ENCODE data around the gene ZNF816. TPM values are rescaled to one million over a fixed set of nuclear protein-coding genes. Genes with fewer than 3 reads are reported as not detected.
"Not testable (repeated sequence)": the region's sequence is repeated elsewhere in the genome, so short reads cannot be mapped to it uniquely, and the experiment has no call there.

Gene ZNF816
- total and polyA plus RNA-seq, 2 experiments from 2014 or later, result 6.3 to 18.5 TPM

- no peak for TF ChIP-seq EZH2 (IDR thresholded peaks at IDR 0.05; ENCODE audit: borderline replicate concordance)
- no peak for TF ChIP-seq EZH2phosphoT487 (IDR thresholded peaks at IDR 0.05; ENCODE audit: low read depth, severe bottlenecking, unreplicated experiment)
- TF ChIP-seq CTCF (IDR thresholded peaks at IDR 0.05; ENCODE audit: poor library complexity), result no peak
- Histone ChIP-seq H2AFZ (no peak overlapping the region), H3K4me2 (no peak overlapping the region), H3K4me1 (ENCODE audit: insufficient read depth) (peaks cover 31% of the 10 kb centered on the region), H3K9me3 (ENCODE audit: low read depth) (no peaks in the 10 kb centered on the region), H3K27me3 (no peaks in the 10 kb centered on the region), H4K20me1 (ENCODE audit: insufficient read depth, poor library complexity, severe bottlenecking) (no peaks in the 10 kb centered on the region), H3K27ac (peak overlapping the region; percentile 82), H3K36me3 (replicated peaks; ENCODE audit: insufficient read depth, low read depth) (peaks cover 2% of the 10 kb centered on the region), H3K9me2 (replicated peaks; ENCODE audit: insufficient read depth) (no peaks in the 10 kb centered on the region), H3K79me2 (peaks cover 54% of the 10 kb centered on the region), H3K4me3 (no peak overlapping the region)
- 56% methylated on average over 5 of the region's 5 CpGs for WGBS (ENCODE audit: low lambda C conversion rate, missing lambda C conversion rate)
- no peak for DNase-seq (ENCODE audit: low spot score)
Observed at GRCh38 chr19:52938761-52939160, 23.9 kb downstream of the ZNF816 start.

- no peak overlapping the region for H2AFZ ChIP-seq
- H3K27ac ChIP-seq, result peak overlapping the region; percentile 82
- H3K9me2 ChIP-seq (replicated peaks; ENCODE audit: insufficient read depth), result no peaks in the 10 kb centered on the region
- WGBS (ENCODE audit: low lambda C conversion rate, missing lambda C conversion rate), result 69% methylated on average over 7 of the region's 7 CpGs
- no peaks in the 10 kb centered on the region for H4K20me1 ChIP-seq (ENCODE audit: insufficient read depth, poor library complexity, severe bottlenecking)
- peak; percentile 35 for DNase-seq (ENCODE audit: low spot score)
- H3K79me2 ChIP-seq, result peaks cover 66% of the 10 kb centered on the region
- peak overlapping the region; percentile 48 for H3K4me2 ChIP-seq
- H3K4me3 ChIP-seq, result no peak overlapping the region
- peaks cover 2% of the 10 kb centered on the region for H3K36me3 ChIP-seq (replicated peaks; ENCODE audit: insufficient read depth, low read depth)
- peaks cover 27% of the 10 kb centered on the region for H3K4me1 ChIP-seq (ENCODE audit: insufficient read depth)
- TF ChIP-seq EZH2 (IDR thresholded peaks at IDR 0.05; ENCODE audit: borderline replicate concordance), result no peak
- H3K9me3 ChIP-seq (ENCODE audit: low read depth), result no peaks in the 10 kb centered on the region
- H3K27me3 ChIP-seq, result no peaks in the 10 kb centered on the region
Observed at GRCh38 chr19:52936954-52937325, 25.7 kb downstream of the ZNF816 start.

- Histone ChIP-seq H3K4me2 (peak overlapping the region; percentile 48), H3K9me2 (replicated peaks; ENCODE audit: insufficient read depth) (no peaks in the 10 kb centered on the region), H3K79me2 (peaks cover 68% of the 10 kb centered on the region), H3K4me3 (no peak overlapping the region), H3K36me3 (replicated peaks; ENCODE audit: insufficient read depth, low read depth) (peaks cover 2% of the 10 kb centered on the region), H3K27ac (peak overlapping the region; percentile 82), H3K4me1 (ENCODE audit: insufficient read depth) (peaks cover 27% of the 10 kb centered on the region), H4K20me1 (ENCODE audit: insufficient read depth, poor library complexity, severe bottlenecking) (no peaks in the 10 kb centered on the region), H3K27me3 (no peaks in the 10 kb centered on the region), H2AFZ (no peak overlapping the region), H3K9me3 (ENCODE audit: low read depth) (no peaks in the 10 kb centered on the region)
- DNase-seq (ENCODE audit: low spot score), result peak; percentile 54
- TF ChIP-seq EZH2 (IDR thresholded peaks at IDR 0.05; ENCODE audit: borderline replicate concordance) (no peak), EZH2phosphoT487 (IDR thresholded peaks at IDR 0.05; ENCODE audit: low read depth, severe bottlenecking, unreplicated experiment) (no peak), CTCF (IDR thresholded peaks at IDR 0.05; ENCODE audit: poor library complexity) (no peak)
- WGBS (ENCODE audit: low lambda C conversion rate, missing lambda C conversion rate), result 30% methylated on average over 12 of the region's 12 CpGs
Observed at GRCh38 chr19:52936151-52936953, 26.3 kb downstream of the ZNF816 start.

- peaks cover 27% of the 10 kb centered on the region for H3K4me1 ChIP-seq (ENCODE audit: insufficient read depth)
- no peaks in the 10 kb centered on the region for H4K20me1 ChIP-seq (ENCODE audit: insufficient read depth, poor library complexity, severe bottlenecking)
- H3K27ac ChIP-seq, result peak overlapping the region; percentile 82
- H3K4me3 ChIP-seq, result no peak overlapping the region
- DNase-seq (ENCODE audit: low spot score), result peak; percentile 71
- no peaks in the 10 kb centered on the region for H3K9me2 ChIP-seq (replicated peaks; ENCODE audit: insufficient read depth)
- H3K36me3 ChIP-seq (replicated peaks; ENCODE audit: insufficient read depth, low read depth), result peaks cover 2% of the 10 kb centered on the region
- H3K79me2 ChIP-seq, result peaks cover 60% of the 10 kb centered on the region
- H3K9me3 ChIP-seq (ENCODE audit: low read depth), result no peaks in the 10 kb centered on the region
- no peak overlapping the region for H2AFZ ChIP-seq
- no peak for TF ChIP-seq EZH2phosphoT487 (IDR thresholded peaks at IDR 0.05; ENCODE audit: low read depth, severe bottlenecking, unreplicated experiment)
- no peak for TF ChIP-seq CTCF (IDR thresholded peaks at IDR 0.05; ENCODE audit: poor library complexity)
- TF ChIP-seq EZH2 (IDR thresholded peaks at IDR 0.05; ENCODE audit: borderline replicate concordance), result no peak
- WGBS (ENCODE audit: low lambda C conversion rate, missing lambda C conversion rate), result 57% methylated on average over 8 of the region's 8 CpGs
- peak overlapping the region; percentile 48 for H3K4me2 ChIP-seq
- no peaks in the 10 kb centered on the region for H3K27me3 ChIP-seq
Observed at GRCh38 chr19:52935434-52935833, 27.2 kb downstream of the ZNF816 start.

- peak overlapping the region; percentile 99 for H3K4me2 ChIP-seq
- H4K20me1 ChIP-seq (ENCODE audit: insufficient read depth, poor library complexity, severe bottlenecking); H3K9me3 ChIP-seq (ENCODE audit: low read depth); DNase-seq (ENCODE audit: low spot score); H3K36me3 ChIP-seq (replicated peaks; ENCODE audit: insufficient read depth, low read depth); H3K9me2 ChIP-seq (replicated peaks; ENCODE audit: insufficient read depth); H2AFZ ChIP-seq; H3K27me3 ChIP-seq; H3K4me3 ChIP-seq: not testable (repeated sequence)
- 94% methylated on average over 9 of the region's 9 CpGs for WGBS (ENCODE audit: low lambda C conversion rate, missing lambda C conversion rate)
- H3K79me2 ChIP-seq, result peaks cover 12% of the 10 kb centered on the region
- H3K4me1 ChIP-seq (ENCODE audit: insufficient read depth), result peaks cover 12% of the 10 kb centered on the region
- peak overlapping the region; percentile 99 for H3K27ac ChIP-seq
Observed at GRCh38 chr19:52924641-52925040, 38.0 kb downstream of the ZNF816 start.

Measured in hepatocyte (in vitro differentiated cells).